ENCODE results near the gene PAFAH1B1. TPM values are rescaled to one million over a fixed set of nuclear protein-coding genes. Genes with fewer than 3 reads are reported as not detected.
A peak's percentile ranks its signal among the peaks of the same experiment; 100 is the strongest.

PAFAH1B1 gene
- total RNA-seq, 4 donors from 2014 or later: 99.2 to 106 (median 105) TPM

GRCh38 chr17:2711608-2712299, 118.3 kb downstream of the PAFAH1B1 start, which contains the start of gene CLUH:
CLUH (minus strand) TSS chr17:2711764; CDS start chr17:2711661, 103 bp downstream.
- TF ChIP-seq POLR2A (IDR thresholded peaks at IDR 0.05) (peak; percentile 98 to 99), CTCF (IDR thresholded peaks at IDR 0.05 in 4 of 5, conservative IDR thresholded peaks at IDR 0.05 in 1 of 5) (peak in 1 of 5 experiments; percentile 49)
- Histone ChIP-seq H3K9me3 (no peaks in the 10 kb centered on the region), H3K27ac (peak within 1 kb of the TSS; percentile 91 to 98 (median 96)), H3K4me1 (peaks cover 45 to 52% of the 10 kb centered on the region in 2 donors), H3K4me3 (peak within 1 kb of the TSS; percentile 65 to 84 (median 77)), H3K36me3 (no peaks in the 10 kb centered on the region), H3K27me3 (no peaks in the 10 kb centered on the region)
- intact Hi-C loops (cut with DNase I; ENCODE audit: low total_unique reads): loop anchor here (1.0 to 5.0 kb wide), 6 partner anchors 25 to 319 kb away; partner anchors contain the start of genes MNT and PAFAH1B1
- in situ Hi-C loops (cut with MboI; ENCODE audit: low sequenced_read_pairs in 4 of 4): loop anchor here in 2 of 4 donors (10.0 to 25.0 kb wide), 2 partner anchors 117 to 299 kb away; partner anchors contain the start of genes PAFAH1B1 (in 2 of the 2) and MNT (in 1 of the 2)
- DNase-seq (peak; percentile 94 to 98), ATAC-seq (peak; percentile 52 to 61)

GRCh38 chr17:2712300-2713043, 119.0 kb downstream of the PAFAH1B1 start:
- peak in 1 of 2 donors; percentile 5 for ATAC-seq
- peak overlapping the region; percentile 91 to 98 (median 96) for H3K27ac ChIP-seq

GRCh38 chr17:2713881-2714280, 120.4 kb downstream of the PAFAH1B1 start:
- H3K4me3 ChIP-seq: no peak overlapping the region
- TF ChIP-seq POLR2A (IDR thresholded peaks at IDR 0.05) (no peak), CTCF (IDR thresholded peaks at IDR 0.05 in 4 of 5, conservative IDR thresholded peaks at IDR 0.05 in 1 of 5) (no peak)
- no peak for DNase-seq
- intact Hi-C loops (cut with DNase I; ENCODE audit: low total_unique reads) (loop anchor here (5.0 kb wide), 1 partner anchor 222 kb away; no protein-coding TSS in a partner anchor), in situ Hi-C loops (cut with MboI; ENCODE audit: low sequenced_read_pairs in 4 of 4) (loop anchor here in 2 of 4 donors (10.0 to 25.0 kb wide), 2 partner anchors 119 to 302 kb away; partner anchors contain the start of genes PAFAH1B1 (in 2 of the 2) and MNT (in 1 of the 2))
- no peaks in the 10 kb centered on the region for H3K27me3 ChIP-seq
- ATAC-seq: no peak
- H3K9me3 ChIP-seq: no peaks in the 10 kb centered on the region
- H3K27ac ChIP-seq: no peak overlapping the region
- peaks cover 32 to 33% of the 10 kb centered on the region in 2 donors for H3K4me1 ChIP-seq
- H3K36me3 ChIP-seq: no peaks in the 10 kb centered on the region

More at GRCh38 chr17:2712300-2713043, 119.0 kb downstream of the PAFAH1B1 start:
- no peak for TF ChIP-seq POLR2A (IDR thresholded peaks at IDR 0.05)
- no peak for TF ChIP-seq CTCF (IDR thresholded peaks at IDR 0.05 in 4 of 5, conservative IDR thresholded peaks at IDR 0.05 in 1 of 5)
- in situ Hi-C loops (cut with MboI; ENCODE audit: low sequenced_read_pairs in 4 of 4) (loop anchor here in 2 of 4 donors (10.0 to 25.0 kb wide), 2 partner anchors 118 to 300 kb away; partner anchors contain the start of genes PAFAH1B1 (in 2 of the 2) and MNT (in 1 of the 2)), intact Hi-C loops (cut with DNase I; ENCODE audit: low total_unique reads) (loop anchor here (5.0 kb wide), 1 partner anchor 220 kb away; no protein-coding TSS in a partner anchor)
- Histone ChIP-seq H3K9me3 (no peaks in the 10 kb centered on the region), H3K27me3 (no peaks in the 10 kb centered on the region), H3K4me3 (peak overlapping the region; percentile 65 to 84 (median 77)), H3K4me1 (peaks cover 42 to 45% of the 10 kb centered on the region in 2 donors), H3K36me3 (no peaks in the 10 kb centered on the region)
- DNase-seq: peak in 1 of 2 donors; percentile 48

DNA sequence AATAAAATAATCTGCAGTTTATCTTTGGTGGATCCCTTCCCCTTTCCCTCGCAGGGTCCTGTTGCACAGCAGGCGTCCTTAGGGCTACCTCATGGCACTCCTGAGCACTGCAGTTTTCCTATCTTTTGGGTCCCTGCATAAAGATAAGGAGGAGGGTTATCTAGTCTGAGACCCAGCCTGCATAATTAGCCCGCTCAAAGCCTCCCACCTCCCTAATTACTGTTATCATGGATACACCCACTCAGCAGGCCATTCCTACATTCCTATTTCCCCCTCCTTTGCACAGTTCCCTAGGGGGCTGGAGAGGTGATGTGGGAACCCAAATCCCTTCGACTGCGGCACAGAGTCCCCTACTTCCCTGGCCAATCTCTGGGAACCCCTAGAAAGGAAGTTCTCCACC, 123.2 kb downstream of the PAFAH1B1 start:
- Histone ChIP-seq H3K27ac (no peak overlapping the region), H3K9me3 (no peaks in the 10 kb centered on the region), H3K27me3 (no peaks in the 10 kb centered on the region), H3K4me1 (peaks cover 16% of the 10 kb centered on the region in 2 donors), H3K4me3 (no peak overlapping the region), H3K36me3 (no peaks in the 10 kb centered on the region)
- in situ Hi-C loops (cut with MboI; ENCODE audit: low sequenced_read_pairs in 4 of 4): loop anchor here in 2 of 4 donors (10.0 to 25.0 kb wide), 2 partner anchors 122 to 304 kb away; partner anchors contain the start of genes PAFAH1B1 (in 2 of the 2) and MNT (in 1 of the 2)
- intact Hi-C loops (cut with DNase I; ENCODE audit: low total_unique reads): no loop called here
- TF ChIP-seq CTCF (IDR thresholded peaks at IDR 0.05 in 4 of 5, conservative IDR thresholded peaks at IDR 0.05 in 1 of 5): no peak
- TF ChIP-seq POLR2A (IDR thresholded peaks at IDR 0.05): no peak
- no peak for ATAC-seq
- no peak for DNase-seq
